ENCODE results near the gene SMIM44. TPM values are rescaled to one million over a fixed set of nuclear protein-coding genes. Genes with fewer than 3 reads are reported as not detected.
"Not testable (repeated sequence)": the region's sequence is repeated elsewhere in the genome, so short reads cannot be mapped to it uniquely, and the experiment has no call there.

SMIM44 gene
- total RNA-seq, 1 donor from 2014 or later, result not detected

DNA sequence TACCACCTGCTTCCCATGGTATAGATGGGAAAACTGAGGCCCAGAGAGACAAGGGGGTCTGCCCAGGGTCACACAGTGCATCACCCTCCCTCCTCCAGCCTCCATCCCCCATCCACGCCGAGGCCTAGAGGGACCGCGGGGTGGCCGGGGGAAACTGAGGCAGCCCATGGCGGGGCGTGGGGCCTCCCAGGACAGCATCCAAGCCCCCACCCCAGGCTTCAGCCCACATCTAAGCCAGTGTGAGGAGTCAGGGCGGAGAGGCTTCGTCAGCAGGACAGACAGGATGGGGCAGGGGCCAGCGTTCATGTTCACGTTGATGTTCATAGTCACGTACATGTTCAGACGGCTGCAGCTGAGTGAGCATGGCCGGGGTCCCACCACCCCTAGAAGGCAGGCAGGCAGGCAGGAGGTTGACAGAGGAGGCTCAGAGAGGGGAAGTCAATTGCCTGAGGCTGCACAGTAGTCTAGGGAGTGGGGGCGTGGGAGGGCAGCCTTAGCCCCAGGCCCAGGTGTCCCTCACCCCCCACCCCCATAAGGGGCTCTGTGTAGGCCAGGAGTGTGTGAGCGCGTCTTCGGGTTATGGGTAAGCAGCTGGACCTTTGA, 26.2 kb downstream of the SMIM44 start:
- ATAC-seq, result peak; percentile 3

DNA sequence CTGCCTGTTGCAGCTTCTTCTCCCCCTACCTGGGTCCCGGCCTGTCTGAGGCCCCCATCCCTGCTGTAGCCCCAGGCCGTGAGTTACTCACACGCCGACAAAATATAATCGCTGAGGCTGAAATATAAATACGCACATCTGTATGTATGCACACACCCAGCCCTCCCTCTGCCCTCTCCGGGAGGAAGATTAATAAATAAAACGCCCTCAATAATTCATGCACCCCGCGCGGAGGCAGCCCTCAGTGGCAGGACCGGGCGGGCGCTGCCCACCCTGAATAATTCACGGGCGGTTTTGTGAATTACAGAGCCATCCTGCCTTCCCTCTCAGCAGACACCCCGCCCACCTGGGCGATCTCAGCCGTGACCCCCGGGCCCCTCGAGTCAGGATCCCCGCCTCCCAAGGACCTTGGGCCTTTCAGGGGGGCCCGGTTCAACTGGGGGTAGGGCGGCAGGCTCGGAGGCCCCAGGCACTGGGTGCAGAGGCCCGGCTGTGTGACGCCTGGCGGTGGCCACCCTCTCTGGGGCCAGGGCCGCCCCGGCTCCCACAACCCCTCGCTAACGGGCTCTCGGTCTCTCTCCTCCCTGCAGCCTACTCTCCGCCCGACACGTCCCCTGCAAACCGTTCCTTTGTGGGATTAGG, 27.2 kb downstream of the SMIM44 start:
- no peak for ATAC-seq

DNA sequence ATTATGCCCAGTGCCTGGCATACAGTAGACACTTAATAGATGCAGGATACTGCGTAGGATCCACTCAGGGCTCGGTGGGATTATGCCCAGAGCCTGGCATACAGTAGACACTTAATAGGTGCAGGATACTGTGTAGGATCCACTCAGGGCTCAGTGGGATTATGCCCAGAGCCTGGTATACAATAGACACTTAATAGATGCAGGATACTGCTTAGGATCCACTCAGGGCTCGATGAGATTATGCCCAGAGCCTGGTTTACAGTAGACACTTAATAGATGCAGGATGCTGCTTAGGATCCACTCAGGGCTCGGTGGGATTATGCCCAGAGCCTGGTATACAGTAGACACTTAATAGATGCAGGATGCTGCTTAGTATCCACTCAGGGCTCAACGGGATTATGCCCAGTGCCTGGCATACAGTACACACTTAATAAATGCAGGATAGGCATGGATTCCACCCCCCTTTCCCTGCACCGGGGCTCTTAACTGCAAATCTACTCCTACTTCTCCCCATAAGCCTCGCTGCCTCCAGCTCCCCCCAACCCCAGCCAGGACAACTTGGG, 27.8 kb downstream of the SMIM44 start:
- no peak for ATAC-seq

DNA sequence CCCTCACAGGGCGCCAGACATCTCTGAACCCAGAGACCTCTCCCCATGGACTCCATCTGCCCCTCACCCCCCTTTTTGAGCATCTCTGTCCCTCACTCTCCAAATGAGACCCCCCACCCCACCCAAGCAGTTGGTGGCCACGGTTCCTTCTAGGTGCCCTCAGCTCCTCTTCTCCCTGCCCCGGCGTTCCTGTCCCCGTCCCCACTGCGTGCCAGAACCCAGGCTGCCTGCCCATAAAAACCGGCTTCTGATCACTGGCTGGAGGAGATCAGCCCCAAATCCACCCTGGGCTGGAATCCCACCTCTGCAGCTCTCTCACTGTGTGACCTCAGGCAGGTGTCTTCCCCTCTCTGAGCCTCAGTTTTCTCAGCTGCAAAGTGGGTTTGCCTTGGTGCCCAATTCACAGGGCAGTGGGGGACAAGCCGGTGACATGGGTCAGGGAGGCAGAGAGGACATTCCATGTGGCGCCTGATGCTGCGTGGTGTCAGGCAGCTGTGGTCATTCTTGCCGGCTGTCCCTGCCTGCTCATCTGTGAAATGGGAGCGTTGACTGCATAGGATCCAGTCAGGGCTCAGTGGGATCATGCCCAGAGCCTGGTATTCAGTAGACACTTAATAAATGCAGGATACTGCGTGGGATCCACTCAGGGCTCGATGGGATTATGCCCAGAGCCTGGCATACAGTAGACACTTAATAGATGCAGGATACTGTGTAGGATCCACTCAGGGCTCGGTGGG, 28.4 kb downstream of the SMIM44 start:
- ATAC-seq, result no peak

DNA sequence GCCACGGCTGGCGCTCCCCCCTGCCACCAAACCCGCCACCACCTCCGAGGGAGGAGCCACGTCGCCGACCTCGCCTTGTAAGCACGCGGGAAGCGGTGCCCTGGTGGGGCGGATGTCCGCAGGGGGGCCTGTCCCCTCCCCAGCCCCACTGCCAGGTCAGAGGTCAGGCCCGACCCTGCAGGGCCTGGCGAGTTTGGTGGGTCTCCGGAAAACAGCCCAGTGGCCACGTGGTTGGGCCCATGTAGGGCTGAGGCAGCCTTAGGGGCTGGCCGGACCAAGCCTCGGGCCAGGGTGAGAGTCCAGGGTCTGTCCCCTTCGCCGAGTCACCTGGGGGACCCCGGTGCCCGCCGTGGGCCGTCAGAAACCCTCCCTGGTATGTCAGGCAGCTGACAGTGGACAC, 29.4 kb downstream of the SMIM44 start:
- ATAC-seq, result no peak

DNA sequence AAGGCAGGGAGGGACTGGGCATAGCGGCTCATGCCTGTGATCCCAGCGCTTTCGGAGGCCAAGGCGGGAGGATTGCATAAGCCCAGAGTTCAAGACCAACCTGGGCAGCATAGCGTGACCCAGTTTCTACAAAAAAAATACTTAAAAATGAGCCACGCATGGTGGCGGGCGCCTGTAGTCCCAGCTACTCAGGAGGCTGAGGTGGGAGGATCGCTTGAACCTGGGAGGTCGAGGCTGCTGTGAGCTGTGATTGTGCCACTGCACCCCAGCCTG, 30.4 kb downstream of the SMIM44 start:
- ATAC-seq, result not testable (repeated sequence)

DNA sequence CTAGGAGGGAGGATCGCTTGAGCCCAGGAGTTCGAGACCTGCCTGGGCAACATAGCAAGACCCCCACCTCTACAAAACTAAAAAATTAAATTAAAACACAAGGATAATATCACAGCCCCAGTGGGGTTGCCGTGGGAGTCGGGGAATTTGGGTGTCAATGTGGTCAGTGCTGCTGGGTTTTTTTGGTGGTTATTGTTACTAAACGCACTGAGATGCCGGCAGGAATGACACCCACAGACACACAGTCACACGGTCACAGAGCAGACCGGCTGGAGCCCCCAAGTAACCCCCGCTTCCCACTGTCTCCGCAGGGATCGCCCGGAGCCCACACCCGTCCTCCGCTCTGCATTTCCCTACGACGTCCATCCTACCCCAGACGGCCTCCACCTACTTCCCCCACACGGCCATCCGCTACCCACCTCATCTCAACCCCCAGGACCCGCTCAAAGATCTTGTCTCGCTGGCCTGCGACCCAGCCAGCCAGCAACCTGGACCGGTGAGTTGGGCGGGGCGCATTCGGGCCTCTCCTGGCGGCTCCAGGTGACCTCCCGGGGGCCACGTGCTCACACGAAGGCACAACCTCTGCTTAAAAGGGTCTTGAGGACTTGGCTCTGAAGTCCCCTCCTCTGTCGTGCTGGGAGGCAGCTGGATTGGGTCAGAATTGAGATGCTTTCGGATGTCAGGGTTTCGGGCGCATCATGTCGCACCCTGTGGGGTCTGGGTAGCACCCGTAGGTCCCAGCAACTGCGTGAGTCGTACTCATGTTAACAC, 30.9 kb downstream of the SMIM44 start:
- no peak for ATAC-seq

DNA sequence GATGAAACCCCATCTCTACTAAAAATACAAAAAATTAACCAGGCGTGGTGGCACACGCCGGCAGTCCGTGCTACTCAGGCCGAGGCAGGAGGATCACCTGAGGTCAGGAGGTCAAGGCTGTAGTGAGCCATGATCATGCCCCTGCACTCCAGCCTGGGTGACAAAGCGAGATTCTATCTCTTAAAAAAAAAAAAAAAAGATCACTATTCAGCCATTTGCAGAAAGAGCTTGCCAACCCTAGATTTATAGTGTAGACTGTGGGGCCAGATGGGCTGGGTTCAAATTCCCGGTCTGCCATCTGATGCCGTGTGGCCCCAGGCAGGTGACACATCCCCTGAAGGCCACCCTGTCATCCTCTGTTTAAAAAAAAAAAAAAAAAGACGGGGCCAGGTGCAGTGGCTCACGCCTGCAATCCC, 31.8 kb downstream of the SMIM44 start:
- ATAC-seq, result no peak

DNA sequence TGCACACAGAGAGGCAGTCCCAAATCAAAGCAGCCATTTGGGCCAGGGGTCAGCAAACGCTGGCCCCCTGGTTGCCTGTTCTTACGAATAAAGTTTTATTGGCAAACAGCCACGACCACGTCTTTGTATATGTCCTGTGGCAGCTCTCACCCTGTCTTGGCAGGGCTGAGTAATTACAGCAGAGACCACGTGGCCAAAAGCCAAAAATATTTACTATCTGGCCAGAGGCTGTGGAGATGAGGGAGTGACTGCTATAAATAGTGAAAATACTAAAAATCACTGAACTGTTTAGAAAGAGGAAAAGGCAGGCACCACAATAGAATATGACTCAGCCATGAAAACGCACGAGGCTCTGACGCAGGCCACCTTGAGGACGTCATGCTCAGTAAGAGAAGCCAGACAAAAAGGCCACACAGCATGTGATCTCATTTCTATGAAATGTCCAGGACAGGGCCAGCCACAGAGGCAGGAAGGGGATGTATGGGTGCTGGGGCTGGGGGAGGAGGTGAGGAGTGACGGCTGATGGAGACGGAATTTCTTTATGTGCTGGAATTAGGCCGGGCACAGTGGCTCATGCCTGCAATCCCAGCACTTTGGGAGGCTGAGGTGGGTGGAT, 32.3 kb downstream of the SMIM44 start:
- ATAC-seq, result peak; percentile 75

DNA sequence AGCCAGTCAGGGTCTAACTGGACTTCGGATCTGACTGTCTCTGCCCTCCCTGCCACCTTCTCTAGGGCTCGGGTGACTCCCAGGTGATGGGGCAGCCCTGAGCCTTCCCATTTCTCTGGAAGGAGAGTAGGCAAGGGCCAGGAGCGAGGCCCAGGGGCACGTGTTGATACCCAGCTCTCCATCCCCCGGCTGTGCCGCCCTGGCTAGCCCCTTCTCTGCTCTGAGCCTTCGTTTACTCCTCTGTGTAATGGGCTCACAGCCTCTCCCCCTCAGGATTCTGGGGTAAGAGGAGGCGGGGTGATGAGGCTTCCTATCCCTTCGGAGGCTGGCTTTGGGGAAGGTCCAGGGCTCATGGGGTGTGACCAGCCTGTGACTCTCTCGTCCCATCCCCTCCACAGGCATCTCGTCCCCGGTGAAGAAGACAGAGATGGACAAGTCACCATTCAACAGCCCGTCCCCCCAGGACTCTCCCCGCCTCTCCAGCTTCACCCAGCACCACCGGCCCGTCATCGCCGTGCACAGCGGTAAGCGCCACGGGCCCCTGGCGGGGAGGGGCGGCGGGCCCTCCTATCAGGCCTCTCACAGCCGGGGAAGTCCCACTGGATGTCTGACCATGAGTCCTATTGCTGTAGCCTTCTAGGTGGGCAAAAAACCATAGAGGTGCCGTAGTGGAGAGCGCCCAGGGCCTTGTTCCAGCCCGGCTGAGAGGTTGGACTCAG, 34.5 kb downstream of the SMIM44 start:
- ATAC-seq, result no peak

DNA sequence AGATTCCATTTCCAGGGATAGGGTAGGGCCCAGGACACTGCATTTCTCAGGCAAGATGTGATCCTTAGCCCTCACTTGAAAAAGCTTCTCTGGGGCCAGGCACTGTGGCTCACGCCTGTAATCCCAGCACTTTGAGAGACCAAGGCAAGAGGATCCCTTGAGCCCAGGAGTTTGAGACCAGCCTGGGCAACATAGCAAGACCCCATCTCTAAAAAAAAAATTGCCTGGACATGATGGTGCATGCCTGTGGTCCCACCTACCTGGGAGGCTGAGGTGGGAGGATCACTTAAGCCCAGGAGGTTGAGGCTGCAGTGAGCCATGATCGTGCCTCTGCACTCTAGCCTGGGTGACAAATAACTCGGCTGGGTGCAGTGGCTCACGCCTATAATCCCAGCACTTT, 36.6 kb downstream of the SMIM44 start:
- not testable (repeated sequence) for ATAC-seq

DNA sequence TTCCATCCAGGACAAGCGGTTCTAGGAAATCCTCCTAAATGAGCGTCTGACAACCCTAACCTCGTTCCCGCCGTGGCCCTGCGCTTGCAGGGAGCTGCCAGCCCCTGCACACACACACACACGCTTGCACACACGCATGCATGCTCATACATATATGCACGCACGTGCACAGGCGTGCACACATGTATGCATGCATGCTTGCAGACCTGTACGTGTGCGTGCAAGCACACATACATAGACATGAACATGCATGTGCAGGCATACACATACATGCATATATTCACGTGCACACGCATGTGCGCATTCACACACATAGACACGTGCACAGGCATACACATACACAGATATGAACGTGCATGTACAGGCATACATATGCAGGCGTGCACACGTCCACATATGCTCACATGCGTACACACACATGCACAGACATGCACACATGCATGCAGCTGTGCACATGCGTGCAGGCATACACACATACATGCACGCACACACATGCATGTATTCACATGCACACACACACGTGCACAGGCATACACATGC, 38.5 kb downstream of the SMIM44 start:
- ATAC-seq, result peak; percentile 7

DNA sequence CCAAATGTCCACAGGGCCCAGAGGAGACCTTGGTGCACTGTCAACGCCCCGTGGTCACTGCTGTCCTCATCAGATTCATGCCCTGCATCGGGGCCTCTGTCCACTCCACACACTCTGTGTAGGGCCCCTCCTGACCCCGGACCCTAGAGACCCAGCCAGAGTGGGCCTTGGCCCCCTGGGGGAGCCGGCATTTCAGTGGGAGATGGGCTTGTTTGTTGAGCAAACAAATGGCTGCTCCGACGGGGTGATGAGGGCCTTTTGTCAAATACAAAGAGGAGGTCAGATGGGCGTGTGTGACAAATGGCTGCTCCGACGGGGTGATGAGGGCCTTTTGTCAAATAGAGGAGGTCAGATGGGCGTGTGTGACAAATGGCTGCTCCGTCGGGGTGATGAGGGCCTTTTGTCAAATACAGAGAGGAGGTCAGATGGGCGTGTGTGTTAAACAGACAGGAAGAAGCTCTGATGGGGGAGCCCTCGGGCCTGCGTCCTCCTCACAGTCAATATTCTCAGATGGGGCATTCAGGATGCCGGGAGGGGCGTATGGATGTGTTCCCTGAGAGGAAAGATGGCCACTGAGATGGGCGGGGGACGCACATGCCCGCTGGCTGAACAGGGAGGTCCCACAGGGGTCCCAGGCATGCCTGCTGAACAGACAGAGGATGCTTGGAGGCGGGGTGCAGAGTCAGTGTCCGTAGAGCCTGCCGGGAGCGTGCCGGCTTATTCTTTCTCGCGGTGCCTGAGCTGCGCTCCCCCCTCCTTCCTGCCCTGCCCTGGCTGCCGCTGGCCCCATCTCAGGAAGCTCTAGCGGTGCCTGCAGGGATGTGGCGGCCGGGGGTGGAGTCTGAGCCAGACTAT, 39.2 kb downstream of the SMIM44 start:
- ATAC-seq, result peak; percentile 29

DNA sequence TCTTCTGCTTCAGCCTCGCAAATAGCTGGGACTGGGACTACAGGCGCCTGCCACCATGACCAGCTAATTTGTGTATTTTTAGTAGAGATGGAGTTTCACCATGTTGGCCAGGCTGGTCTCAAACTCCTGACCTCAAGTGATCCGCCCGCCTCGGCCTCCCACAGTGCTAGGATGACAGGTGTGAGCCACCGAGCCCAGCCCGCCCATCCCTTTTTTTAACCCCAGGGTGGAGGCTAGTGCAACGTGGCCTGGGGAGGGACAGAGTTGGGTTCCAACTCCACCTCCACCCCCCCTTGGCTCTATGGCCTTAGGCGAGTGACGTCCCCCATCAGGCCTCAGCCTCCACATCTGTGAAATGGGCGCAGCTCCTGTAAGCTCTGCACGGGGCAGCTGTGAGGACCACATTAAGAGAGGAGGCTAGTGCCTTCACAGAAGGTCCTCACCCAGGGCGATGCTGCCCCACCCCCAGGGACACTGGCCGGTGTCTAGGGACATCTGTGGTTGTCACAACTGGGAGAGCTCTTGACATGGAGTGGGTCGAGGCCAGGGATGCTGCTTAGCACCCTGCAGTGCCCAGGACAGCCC, 40.7 kb downstream of the SMIM44 start:
- ATAC-seq, result no peak

DNA sequence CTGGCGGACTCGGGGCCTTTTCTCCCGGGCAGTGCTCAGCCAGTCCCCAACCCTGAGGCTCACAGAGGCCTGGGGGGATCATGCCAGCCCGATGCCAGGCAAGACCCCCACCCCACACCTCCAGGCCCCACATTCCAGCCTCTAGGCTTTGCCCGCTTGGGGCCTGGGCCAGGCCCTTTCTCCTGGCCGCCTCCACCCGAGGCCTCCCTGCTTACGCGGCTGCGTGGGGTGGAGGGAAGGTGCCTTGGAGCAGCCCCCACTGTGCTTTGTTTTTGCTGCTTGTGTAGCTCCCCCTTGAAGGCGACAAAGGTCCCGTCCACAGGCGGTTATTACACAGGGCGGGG, 41.3 kb downstream of the SMIM44 start:
- ATAC-seq, result no peak

DNA sequence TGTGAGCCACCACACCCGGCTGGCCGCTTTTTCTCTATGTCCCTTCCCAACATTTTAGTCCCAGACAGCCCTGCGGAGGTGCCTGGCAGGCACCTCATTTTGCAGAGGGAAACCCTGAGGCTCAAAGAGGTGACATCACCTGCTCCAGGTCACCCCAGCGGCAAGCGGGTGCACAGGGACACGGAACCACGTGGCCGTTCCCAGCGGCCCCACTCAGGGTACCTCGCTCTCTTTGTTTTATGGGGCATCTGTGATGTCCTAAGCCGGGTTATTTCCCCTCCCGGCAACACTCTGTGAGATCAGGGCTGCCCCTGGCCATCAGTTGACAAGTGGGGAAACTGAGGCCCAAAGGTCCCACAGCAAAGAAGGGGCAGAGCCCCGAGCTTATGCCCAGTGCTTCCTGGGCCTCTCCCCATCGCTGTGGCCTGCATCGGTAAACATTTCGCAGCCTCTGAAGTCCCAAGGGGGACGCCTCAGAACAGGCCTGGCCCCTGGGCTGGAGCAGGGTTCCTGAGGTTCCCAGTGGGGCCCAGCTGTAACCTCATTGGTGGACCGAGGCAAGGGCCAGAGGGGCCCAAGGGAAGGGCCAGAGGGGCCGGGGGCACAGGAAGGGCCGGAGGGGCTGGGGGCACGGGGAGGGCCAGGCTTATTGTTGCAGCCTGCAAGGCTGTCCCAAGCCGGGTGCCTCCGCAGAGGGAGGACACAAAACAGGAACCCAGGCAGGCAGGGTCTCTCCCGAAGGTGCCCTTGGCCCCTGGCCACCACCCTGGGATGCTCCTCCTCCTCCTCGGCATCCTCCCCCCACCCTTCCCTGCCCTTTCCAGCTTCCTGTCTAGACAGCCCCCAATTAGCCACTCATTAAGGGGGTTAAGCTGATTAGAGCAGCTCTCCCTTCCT, 41.9 kb downstream of the SMIM44 start:
- no peak for ATAC-seq

DNA sequence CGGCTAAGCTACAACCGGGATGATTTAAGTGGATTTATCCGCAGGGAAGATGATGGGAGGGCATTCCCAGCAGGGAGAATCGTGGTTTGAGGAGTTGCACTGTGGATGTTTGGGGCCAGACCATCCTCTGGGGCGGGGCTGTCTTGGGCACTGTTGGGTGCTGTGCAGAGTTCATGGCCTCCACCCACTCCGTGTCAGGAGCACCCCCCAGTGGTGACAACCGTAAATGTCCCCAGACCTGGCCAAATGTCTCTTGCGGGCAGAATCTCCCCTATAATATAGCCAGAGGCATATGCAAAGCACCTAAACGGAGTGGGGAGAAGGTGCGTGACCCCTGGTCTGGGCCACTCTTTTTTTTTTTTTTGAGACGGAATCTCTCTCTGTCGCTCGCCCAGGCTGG, 43.2 kb downstream of the SMIM44 start:
- ATAC-seq, result peak; percentile 62

DNA sequence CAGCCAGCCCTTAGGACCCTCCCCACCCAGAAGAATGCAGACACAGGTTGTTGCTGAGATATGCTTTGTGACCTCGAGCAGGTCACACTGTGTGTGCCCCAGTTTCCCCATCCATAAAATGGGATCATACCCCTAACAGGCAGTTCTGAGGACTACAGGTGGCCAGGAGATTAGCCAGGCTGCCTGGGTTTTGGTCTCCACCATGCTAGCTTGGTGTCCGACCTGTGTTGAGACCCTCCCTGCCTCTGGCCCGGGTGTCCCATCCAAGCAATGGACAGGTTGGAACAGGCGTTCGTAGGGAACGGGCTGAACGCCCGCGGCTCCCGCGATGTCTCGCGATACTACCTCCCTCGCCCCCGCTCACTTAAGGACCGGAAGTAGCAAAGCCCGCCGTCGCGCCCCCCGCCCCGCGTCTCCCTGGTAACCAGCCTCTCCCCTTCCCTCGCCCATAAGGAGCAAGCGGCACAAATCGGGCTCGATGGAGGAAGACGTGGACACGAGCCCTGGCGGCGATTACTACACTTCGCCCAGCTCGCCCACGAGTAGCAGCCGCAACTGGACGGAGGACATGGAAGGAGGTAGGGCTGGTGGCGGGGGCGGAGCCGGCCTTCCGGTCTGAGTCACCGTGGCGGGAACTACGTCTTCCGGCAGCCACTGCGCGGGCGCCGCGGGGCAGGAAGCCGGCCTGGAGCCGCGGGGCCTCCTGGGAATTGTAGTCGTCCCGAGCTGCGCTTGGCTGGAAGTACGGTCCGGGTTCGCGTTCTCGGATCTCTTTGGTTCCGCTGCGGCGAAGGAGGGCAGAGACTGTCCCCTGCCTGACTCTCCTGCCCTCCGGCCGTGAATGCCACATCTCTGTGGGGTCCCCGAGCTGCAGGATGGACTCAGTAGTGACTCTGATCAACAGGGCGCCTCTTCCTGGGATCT, 48.3 kb downstream of the SMIM44 start:
- peak; percentile 95 for ATAC-seq
